T follicular helper cell (primary cell): ENCODE results near the gene CCDC148.

Experiments
- DNase-seq: peaks from one replicate; pipeline ENCODE4 v3.0.0-alpha.2; 2020; ENCODE audit warnings: low read depth

The CCDC148 gene

DNA sequence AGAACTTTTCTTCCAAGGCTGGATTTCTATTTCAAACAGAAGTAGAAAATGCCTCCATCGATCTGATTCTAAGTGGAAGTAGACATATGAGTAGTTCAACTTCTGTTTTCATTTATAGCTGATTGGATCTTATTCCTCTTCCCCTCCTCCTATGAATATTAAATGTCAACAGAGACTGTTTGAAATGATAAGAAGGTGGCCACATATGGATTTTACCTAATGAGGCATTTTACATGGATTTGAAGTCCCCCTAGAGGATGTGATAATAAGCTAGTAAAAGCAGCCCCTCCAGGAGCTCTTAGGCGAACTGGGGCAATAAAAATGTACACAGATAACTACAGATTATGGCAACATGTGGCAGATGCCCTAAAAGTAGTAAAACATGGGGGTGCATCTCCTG is 283.8 kb downstream of the CCDC148 start:
- no peak for DNase-seq

DNA sequence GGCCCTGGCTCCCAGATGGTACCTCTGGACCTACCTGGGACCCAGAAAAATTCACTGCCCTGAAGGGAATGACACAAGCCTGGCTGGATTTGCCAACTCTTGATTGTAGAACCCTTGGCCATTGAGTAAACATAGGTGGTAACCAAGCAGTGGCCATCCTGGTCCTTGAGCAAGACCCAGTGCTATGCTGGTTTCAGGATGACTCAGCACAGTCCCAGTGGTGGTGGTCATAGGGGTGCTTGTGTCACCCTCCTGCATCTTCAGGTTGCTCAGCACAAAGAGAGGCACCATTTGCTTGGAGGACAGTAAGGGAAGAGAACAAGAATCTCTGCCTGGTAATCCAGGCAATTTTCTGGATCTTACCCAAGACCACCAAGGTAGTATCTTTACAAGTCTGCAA is 302.0 kb downstream of the CCDC148 start:
- no peak for DNase-seq

DNA sequence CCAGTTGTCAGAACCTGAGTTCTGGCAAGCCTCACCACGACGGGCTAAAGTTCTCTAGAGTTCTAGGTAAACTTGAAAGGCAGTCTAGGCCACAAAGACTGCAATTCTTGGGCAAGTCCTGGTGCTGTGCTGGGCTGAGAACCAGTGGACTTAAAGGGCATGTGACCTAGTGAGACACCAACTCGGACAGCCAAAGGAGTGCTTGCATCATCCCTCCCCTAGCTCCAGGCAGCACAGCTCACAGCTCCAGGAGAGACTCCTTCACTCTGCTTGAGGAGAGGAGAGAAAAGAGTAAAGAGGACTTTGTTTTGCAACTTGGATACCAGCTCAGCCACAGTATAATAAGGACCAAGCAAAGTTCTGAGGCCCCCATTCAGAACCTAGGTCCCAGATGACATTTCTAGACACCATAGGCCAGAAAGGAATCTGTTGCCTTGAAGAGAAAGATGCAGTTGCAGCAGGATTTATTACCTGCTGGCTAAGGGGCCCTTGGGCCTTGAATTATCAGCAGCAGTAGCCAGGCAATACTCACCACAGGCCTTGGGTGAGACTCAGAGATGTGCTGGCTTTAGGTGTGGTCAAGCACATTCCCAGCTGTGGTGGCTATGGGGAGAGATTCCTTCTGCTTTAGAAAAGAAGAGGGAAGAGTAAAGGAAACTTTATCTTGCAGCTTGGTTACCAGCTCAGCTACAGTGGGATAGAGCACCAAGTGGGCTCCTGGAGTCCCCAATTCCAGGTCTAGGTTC is 303.1 kb downstream of the CCDC148 start:
- DNase-seq: no peak

DNA sequence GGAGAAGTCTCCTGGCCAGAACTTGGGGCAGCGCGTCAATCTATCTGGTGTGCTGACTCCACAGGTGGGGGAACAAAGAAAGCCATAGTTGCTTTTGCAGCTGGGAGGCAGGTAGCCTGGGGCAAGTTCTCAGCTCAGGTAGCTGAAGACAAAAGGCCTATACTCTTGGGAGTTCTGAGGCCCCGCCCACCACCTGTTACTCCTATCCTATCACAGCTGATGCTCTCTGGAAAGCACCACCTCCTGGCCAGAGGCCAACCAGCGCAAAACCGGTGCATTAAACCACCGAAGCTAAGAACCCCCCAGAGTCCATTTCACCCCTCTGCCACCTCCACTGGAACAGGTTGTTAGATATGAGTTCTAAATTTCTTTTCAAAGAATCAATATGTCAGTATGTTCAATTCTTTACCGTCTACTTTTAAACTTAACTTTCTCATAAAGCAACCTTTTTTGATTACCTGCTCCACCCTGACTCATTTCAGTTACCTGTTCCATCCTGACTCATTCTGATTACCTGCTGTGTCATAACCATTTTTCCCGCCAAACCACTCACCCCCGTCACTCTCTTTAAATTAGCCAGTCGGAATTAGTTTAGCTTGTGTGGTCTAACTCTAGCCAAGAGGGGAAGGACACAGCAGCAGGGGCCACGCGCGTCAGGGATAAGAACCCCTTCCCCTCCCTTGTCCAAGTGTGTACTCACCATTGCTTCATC is 311.5 kb downstream of the CCDC148 start:
- no peak for DNase-seq

DNA sequence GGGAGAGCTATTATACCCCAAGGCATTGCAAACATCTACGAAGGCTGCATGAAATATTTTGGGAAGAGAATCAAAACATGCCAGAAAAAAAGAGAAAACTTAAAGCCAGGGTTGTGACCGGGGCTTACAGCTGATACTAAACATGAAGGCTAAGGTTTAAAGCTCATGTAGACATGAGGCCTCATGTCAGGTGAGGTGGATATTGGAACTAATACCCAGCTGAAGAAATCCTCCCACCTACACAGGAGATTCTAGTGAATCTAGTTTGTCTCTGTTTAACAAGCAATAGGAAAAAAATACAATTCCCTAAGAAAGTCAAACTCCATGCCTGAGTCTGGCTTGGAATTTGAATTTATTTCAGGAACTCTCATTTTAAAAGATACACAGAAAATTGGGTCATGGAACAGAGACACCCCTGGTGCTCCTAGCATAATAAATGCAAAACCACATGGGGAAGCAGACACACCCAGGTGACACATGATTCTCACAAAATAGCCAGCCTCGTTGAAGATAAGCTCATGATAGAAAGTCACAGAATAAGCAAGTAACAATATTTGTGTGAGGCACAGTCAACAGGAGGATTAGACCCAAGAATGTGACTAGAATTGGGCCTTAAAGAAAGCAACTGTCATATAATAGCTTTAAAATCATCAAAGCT is 312.7 kb downstream of the CCDC148 start:
- no peak for DNase-seq

DNA sequence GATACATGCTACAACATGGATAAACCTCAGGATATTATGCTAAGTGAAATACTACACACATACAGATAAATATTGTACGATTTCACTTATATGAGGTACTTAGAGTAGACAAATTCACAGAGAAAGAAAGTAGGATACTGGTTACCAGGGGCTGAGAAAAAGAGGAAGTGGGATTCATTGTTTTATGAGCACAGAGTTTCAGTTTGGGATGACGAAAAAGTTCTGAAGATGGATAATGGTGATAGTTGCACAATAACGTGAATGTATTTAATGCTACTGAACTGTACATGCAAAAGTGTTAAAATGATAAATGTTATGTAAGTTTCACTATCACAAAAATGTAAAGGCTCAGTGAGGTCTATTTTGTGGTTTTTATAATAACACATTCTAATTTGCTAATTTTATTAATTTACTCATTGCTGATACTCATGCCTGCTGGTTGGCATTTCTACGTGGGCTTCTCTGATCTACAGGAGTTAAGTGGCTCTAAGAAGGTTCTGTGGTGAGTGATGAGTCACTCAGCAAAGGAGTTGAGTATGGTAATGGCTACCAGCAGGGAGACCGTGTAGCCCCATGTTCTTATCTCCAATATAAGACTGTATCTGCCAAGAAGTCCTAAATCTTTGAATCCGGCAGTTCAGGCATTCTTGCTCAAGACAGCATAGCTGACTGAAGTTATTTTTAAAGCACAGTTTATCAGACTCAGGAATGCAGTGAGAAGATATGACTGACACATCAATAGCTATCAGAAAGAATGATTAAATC is 313.8 kb downstream of the CCDC148 start:
- DNase-seq: no peak

DNA sequence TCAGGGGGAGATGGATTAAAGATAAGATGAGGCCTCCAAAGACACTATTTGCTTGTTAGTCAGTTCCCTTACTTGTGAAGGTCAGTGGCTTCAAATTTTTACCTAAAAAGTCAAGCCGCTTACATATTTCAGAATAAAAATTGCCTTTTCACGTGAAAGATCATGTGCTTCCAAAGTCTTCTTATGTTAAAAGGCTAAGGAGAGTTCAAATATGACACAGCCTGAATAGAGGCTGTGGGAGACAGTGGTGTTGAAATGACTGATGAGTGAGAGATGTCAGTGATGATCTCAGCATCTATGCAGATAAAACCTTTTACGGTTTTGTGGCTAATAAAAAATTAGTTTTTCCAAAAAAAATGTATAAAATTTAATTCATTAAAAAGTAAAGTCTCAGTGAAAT is 314.4 kb downstream of the CCDC148 start:
- no peak for DNase-seq

DNA sequence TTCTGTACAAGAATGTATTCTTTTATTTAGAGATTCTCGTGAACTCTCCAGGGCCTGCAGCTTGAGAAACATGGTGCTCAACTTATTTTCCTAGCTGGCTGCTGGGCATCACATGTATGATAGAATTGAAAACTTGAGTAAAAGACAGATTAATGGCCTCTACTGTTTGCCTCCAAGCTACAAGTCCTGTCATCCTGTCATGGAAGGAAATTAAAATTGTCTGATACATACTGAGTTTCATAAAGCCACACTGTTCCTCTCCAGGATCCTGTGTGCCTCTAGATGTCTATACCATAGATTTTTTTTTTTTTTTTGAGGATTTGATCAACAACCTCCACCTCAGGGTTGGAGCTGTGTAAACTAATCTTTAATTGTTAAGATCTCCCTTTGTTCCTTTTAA is 316.4 kb downstream of the CCDC148 start:
- DNase-seq: no peak

DNA sequence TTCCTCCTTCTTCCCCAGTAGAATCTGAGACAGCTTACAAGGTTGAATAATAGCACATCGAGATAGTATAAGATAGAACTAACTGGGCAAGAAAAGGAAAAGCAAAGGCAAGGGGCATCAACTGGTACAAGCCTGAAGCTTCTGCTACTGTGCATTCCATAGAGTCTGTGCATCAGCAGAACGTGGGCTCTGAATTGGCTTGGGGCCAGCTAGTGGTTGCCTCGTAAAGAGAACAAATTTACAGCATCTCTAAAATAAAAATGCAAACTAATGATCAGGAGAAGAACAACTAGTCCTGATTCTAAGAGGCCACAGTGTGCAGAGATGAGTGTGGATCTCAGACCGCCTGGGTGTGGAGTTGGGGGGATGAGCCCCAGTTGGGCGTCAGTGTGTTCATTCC is 318.3 kb downstream of the CCDC148 start:
- DNase-seq: no peak

DNA sequence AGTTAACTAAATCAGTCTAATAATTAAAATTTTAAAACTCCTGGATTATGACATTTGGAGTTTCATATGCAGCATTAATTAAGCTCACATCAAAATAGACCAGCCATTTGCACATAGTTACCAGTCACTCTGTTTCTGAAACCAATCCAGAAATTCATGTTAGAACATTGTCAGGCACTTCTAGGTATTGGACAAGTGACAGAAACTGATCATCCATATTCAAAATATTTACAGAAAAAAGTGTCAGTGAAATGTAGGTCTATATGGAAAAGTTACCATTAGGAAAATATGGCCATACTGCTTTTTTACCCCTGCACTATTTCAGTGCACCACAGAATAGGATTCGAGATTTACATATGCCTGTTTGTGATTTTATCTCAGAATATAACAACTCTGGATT is 321.5 kb downstream of the CCDC148 start:
- no peak for DNase-seq

DNA sequence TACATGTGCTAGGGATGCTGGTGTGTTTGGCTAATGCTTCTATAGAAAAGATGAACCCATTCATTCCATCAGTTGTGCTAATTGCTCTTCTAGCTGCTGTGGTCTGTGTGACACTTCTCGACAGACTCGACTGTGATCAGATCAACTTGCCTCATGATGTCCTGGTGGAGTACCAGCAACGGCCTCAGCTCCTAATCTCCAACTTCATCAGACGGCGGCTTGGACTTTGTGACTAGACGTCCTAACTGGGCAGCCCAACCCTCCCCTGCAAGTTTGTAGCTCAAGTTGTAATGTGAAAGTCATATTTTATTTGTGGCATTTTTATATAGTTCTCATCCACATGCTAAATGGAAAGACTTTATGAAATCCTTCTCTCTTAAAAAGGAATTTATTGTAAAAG is 321.9 kb downstream of the CCDC148 start:
- no peak for DNase-seq

DNA sequence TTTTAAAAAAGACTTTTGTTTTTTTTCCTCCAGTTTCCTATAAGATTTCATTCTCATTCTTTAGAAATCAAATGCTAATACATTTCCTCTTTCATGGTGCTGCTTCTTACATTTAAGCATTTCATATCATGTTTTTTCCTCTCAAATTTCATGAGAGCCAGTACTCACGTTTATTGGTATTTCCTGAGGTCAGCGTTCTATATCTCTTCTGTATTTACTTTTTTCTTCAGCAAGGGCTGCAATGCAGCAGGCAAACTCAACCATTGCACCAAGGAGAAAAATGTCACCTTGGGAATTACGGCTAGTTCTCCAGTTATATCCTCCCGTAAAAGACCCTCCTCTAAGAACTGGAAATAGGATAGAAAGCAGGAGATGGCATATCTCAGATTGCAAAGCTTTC is 322.5 kb downstream of the CCDC148 start:
- no peak for DNase-seq

DNA sequence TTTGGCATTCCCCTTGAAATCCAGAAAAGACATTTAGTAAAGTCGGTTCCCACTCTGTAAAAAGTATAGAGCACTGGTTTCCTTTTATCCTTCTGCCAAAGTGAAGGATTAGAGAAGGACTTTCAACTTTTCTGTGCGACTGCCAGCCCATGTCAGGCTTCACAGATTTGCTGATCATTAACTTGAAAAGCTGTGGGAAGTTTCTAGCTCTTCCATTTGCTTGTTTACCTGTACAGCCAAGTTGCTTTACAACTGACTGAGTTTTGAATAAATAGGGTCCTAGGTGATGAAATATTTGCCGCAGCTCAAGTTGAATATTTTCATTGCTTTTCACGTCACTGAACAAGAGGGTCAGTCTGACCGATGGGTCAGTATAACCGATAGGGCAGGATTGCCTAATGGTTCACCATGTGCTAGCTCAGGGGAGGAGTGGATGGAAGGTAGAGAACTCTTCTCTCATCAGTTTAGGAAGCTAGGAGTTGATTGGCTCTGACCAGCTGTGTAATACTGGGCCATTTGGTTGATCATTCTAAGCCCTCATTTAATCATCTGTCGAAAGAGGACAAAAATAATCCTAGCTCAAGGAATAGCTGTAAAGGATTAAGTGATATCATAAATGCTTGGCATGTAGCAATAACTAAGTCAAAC is 324.5 kb downstream of the CCDC148 start:
- no peak for DNase-seq

DNA sequence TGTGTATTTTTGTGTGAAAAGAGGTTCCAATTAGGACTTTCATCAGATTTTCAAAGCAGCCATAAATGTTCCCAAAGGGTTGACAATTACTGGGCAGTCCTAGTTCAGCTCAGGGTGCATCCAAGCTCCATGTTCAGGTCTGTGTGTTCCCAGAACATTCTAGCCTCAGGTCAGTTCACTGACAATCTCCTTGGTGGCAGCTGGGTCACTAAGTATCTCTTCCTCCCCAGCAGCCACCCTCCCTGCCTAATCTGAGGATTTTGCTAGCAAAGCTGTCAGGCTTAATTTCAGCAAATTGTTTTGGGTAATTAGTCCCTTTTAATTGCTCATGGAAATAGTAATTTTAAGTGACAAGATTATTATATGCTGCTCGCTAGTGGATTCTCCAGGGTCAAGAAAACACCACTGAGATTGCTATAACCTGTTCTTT is 325.1 kb downstream of the CCDC148 start:
- no peak for DNase-seq

DNA sequence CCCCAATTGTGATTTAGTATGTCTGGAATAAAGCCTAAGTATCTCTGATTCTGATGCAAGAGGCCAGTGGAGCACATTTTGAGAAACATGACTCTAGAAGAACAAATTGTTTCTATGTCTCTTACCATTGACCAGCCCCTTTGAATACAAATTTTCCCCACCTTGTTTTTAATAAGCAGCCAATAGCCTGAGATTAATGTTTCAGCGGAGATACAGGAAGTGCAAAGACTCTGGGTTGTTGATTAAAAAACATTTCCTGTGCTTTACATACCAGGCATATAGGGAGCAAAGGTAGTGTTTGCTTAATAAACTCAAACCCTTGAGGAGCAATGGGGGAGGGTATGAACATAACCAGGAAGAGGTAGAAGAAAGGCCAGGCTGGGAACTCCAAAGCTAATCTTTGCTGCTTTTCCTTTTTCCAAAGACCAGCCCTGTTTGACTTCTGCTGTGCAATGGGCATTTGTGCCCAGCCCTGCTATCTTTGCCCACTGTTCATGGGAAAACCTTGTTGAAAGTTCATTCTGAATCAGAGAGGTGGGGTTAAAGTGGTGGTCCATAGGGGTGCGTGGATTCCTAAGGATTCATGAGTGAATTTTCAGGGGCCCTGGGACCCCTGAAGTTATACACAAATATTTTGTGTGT is 325.6 kb downstream of the CCDC148 start:
- no peak for DNase-seq

DNA sequence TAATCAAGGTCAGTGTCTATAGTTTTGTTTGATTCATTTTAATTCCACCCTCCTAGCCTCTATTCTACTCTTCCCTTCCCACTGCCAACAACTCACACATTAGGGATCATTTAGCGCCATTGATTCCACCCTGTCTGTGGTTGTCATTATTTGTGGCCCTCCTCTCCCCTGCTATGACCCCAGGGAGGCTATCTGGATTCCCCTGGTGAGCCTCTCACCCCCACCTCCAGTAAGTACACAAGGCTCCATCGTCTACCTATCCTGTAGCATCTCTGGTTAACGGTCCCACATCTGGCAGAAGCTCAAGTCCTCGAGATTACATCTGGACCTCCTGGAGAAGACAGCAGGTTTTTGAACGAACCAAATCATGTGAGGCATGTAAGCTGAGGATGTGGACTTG is 327.5 kb downstream of the CCDC148 start:
- DNase-seq: no peak

DNA sequence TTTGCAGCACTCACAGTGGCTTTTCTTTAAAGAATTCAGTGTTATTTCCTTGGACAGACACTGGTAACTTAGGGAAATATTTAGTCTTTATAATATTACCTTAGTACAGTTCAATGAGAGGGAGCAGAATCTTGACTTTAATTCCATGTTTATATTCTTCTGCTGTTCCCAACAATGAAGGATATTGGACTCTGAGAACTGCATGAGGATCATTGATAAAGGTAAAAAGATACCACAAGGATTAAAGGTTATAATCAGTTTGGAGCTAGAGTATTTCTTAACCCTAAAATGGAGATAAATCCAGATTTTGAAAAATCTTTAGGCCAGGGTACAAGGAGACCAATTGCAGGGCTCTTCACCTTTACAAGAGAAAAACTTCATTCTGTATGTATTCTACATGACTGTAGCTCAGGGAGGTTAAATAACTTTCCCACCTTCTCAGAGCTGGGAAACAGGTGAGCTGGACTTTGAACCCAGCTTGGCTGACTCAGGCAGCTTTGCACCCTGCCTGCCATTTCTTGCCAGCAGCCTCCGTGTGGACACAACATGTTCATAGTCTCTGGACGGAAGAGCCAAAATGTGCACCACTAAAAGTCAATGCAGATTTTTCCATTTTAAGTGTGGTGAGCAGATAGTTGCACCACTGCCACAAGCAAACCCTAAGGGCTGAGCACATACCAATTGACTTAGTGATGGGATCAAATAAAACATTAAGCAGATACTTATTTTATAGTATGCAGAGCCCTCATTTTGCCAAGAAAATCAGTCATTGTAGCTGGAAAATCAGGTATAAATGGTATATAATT is 328.2 kb downstream of the CCDC148 start:
- DNase-seq: no peak

DNA sequence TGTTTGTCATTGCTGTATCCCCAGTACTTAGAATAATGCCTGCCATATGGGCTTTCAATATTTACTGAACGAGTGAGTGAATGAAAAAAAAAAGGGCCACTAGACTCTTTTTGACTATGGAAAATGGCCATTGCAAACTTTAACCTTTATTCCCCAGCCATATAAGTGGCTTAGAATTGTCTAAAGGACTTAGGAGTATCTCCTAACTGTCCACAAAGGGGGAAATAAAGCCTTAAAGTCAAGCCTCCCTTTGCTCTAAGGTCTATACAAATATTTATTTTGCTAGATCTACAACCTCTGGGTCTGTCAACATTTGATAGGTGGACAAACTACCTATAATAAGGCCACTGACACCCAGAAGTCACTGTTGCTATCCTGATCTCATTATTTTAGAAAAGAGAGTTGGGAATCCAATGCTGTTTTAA is 329.2 kb downstream of the CCDC148 start:
- no peak for DNase-seq

DNA sequence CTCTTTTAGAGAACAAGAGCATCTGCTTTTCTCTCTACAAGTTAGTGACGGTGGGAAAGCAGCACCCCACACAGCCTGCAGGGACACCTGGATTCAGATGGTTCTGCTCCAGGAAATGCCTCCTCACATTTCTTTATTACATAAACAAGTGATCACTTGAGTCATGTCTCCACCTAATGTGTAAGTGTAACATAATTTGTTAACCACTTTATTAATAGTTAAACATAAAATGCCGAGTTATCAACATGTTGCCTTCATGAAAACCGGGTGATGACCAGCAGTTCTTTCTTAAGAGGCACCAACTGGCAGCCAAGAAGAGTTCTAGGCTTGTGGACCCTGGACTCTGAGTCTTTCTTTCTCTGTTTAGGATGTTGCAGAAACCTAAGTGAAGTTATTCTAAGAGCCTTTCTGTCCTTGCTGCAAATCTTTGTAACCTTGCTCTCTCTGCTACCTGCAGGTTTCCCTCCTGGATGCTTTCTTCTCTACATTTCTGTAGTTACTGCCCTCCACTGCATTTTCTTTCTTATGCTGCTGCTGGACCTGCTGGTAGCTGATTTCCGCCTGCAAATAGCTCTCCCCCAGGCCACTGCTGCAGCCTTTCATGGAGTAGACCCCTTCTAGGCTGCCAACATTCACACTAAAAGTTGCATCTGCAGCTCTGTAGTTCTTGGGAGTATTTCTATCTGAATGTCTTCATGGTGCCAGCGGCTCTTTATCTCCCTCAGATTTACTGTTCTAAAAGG is 330.6 kb downstream of the CCDC148 start:
- DNase-seq: no peak

DNA sequence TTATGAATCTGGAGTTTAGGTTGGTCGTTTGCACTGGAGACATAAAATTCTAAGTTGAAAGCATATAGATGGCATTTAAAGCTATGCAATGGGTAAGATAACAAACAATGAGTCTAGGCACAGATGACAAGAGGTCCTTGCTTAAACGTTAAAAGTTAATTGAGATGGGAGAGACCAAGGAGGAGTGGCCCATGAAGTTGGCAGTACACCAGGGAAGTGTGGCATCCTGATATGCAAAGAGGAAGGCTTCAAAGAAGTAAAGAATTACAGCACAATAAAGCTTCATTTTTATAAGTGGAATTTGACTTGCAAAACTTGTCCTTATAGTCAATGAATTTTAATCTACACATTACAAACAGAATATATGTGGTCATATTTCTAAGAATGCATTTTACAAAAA is 331.7 kb downstream of the CCDC148 start:
- DNase-seq: no peak
